ENCODE data around the gene RUNDC1.

The RUNDC1 gene

DNA sequence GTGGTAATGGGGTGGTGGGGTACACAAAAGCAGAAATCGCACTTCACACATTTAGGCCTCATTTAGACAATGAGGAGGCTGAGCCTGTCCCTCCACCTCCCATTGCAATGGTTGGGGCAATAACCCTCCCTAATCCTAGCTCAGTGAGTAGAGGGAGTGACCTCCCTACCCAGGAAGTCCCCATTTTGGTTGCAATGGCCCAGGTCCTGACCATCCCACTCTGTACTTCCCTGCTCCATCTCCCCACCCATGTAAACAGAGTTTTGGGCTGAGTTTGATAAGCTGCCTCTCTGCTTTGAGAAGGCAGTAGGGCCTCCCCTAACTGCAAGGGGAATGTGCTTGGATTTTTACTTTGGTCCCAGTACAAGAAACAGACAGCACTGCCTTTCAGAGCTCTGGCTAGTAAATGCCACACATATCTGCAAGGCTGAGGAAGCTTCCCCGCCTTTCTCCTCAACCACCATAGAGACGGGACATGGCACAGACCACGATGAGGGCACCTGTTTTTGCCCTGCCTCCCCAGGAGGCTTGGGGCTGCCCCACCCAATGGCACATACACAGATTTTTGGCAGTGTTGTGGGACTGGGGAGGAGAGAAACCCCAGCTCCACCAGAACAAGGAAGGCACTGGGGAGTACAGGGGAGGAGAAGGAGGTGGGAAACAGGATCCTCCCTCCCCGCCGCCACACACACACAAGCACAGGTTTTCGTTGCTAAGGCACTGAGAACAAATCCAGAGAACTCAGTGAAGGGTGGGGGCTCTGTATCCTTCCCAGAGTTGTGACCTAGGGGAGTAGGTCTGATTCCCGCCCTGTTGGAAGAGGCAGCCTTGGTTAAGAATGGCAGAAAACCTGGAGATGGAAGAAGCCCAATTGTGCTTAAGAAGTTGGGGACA is 34.5 kb downstream of the RUNDC1 start:
- DNase-seq = no peak
- in situ Hi-C loops (cut with HindIII; ENCODE audit: low pct_ligation_motif_present, low pct_unique_long_range_greater_than_20kb, low sequenced_read_pairs) = no loop called here

DNA sequence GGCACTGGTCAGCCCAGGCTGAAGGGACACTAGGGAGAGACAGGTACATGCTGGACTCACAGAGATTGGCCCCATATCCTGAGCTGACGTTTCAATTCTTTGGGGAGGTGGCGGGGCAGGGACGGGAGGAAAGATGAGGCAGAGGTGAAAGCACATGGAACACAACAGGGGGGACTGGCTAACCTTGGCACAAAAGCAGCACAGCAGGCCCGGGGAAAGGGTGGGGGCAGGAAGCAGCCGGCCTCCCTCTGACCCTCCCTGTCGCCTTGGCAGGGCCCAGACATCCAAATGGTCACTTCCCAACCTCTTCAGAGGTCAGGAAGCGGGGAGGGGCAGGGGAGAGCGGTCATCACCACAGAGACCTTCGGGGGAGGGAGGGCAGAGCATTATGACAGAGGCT is 35.2 kb downstream of the RUNDC1 start:
- in situ Hi-C loops (cut with HindIII; ENCODE audit: low pct_ligation_motif_present, low pct_unique_long_range_greater_than_20kb, low sequenced_read_pairs) = no loop called here
- DNase-seq = no peak

DNA sequence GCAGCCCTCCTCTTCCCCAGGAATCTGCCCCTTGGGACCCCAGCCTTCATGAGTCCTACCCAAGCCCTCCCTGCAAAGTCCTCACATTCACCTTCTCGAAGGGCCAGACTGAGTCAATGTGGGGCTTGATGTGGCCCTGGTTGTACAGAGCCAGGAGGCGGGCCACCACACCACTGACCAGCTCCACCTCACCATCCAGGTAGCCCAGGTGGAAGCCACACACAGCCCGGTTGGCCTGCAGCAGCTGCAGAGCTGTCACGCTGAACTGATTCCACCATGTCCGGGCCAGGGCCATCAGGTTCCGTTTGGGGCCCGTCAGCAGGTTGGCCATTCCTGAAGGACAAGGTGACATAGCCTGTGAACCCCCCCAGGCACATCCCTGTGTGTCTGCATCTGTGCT is 35.9 kb downstream of the RUNDC1 start:
- DNase-seq = no peak
- in situ Hi-C loops (cut with HindIII; ENCODE audit: low pct_ligation_motif_present, low pct_unique_long_range_greater_than_20kb, low sequenced_read_pairs) = no loop called here

DNA sequence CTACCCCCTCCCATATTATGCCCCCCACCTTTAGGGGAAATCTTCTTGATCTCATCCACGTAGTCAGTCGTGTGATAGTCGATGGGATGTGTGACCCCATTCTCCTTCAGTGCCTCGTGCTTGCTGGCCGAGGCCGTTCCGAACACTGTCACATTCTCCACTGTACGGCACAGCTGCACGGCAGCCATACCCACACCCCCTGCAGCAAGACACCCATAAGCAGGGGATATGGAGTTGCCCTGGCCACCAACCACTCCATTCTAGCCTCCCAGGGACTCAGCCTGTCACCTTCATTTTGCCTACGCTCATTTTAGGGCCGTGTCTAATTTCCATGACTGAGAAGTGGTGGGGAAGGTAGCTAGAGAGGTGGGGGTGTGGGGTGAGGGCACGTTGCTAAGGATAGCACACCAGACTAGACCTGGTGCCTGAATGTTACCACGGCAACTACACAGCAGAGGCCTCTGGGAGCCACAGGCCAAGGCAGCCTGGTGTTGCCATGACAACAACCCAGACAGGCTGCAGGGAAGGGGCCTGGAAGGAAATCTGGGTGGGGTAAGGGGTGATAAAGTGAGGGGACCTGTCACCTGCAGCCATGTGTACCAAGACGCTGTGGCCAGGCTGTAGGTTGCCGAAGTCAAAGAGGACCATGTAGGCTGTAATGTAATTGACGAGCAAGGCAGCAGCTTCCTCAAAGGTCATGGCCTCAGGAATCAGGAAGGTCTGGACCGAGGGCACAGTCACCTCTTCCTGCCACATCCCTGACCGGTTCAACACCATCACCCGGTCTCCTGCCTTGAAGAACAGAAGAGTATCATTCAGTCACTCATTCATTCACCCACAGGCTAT is 37.9 kb downstream of the RUNDC1 start:
- in situ Hi-C loops (cut with HindIII; ENCODE audit: low pct_ligation_motif_present, low pct_unique_long_range_greater_than_20kb, low sequenced_read_pairs) = no loop called here
- DNase-seq = no peak

DNA sequence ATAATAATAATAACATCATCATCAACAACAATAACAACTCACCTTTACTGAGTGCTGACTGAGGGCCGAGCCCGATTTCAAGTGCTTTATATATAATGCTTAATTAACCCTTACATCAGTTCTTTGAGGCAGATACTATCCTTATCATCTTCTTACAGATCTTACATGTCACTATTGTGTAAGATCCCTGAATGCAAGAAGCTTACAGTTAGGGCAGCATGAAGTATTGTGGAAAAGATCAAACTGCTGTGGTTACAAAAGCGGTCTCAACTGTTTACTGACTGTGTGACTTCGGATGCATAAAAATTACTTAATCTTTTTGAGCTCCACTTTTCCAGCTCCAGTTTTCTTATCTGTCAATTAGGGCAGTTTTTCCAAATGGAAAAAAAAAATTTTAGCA is 38.6 kb downstream of the RUNDC1 start:
- no peak for DNase-seq
- in situ Hi-C loops (cut with HindIII; ENCODE audit: low pct_ligation_motif_present, low pct_unique_long_range_greater_than_20kb, low sequenced_read_pairs) = no loop called here

DNA sequence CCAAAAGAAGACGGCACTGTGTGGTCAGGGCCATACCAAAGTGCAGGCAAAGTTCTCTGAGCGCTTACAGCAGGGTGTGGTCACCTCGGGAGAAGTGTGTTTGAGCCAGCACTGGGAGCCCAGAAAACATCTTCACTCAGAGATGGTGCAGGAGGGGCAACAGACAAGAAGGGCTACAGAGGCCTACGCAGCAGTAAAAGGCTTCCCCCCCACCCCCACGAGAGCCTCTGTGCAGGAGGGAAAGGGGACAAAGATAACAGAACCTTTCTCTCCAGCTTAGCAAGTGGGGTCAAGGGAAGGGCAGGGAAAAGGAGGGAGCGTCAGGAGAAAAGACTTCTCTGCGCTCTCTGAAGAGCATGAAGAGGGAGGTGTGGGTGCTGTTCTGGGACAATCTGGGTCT is 39.1 kb downstream of the RUNDC1 start:
- no peak for DNase-seq
- in situ Hi-C loops (cut with HindIII; ENCODE audit: low pct_ligation_motif_present, low pct_unique_long_range_greater_than_20kb, low sequenced_read_pairs) = no loop called here

DNA sequence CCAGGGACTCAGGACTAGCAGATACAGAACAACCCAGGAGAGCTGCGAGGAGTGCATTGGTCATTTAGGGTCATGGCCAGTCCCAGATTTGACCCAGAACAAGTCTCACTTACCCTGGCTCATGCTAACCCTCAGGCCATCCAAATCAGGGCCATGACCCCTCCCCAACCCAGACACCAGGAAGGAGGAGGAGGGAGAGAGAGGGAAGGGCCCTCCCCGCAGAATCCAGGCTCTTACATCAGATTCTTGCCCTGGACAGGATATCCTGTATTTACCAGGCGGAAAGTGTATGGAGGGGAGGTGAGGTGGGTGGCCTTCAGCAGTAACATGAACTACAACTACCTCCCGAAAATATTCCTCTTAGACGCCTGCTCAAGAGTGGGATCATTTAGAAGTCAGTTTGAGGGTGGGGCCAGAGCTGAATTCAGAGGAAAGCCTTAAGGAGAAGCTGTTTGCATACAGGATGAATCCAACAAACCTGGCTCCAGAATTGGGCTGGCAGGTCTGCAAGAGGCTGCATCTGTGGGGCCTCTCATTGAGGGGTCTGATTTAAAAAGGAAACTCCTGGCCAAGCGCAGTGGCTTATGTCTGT is 39.8 kb downstream of the RUNDC1 start:
- no peak for DNase-seq
- in situ Hi-C loops (cut with HindIII; ENCODE audit: low pct_ligation_motif_present, low pct_unique_long_range_greater_than_20kb, low sequenced_read_pairs) = no loop called here

DNA sequence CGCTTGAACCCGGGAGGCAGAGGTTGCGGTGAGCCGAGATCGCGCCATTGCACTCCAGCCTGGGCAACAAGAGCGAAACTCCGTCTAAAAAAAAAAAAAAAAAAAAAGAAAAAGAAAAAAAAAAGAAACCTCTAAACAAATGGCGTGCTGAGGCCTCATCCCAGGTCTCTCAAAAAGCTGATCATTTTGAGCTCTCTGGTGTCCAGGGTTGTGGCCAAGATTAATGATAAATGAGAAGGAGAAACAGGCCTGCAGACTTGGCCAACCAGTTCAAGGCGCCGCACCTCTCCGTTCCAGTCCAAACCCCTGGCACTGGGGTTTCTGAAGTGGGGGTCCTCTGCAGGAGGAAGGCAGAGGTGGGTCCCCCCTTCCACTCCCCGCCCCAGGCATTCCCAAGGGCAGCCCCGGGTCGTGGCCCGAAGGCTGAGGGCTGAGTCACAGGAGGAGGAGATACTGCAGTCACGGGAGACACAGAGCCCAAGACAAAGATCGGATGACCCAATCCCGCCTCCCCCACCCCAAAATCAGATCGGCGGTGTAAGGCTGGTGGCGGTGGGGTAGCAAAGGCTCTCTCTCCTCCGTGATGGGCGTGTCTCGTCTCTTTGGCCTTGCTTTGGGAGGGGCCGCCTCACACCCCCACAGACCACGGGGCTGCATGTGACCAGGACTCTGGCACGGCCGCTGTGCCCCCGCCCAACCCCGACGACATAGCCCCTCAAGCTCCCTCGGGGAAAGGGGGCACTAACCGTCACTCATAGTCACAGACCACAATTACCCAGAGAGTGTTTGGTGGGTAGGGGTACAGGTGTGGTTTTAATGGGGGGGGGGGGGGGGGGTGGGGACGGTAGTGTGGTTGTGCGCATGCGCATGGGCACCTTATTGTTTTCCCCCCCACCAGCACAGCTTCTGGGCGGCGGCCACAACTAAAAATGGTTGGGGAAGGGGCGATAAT is 40.7 kb downstream of the RUNDC1 start:
- in situ Hi-C loops (cut with HindIII; ENCODE audit: low pct_ligation_motif_present, low pct_unique_long_range_greater_than_20kb, low sequenced_read_pairs) = no loop called here

DNA sequence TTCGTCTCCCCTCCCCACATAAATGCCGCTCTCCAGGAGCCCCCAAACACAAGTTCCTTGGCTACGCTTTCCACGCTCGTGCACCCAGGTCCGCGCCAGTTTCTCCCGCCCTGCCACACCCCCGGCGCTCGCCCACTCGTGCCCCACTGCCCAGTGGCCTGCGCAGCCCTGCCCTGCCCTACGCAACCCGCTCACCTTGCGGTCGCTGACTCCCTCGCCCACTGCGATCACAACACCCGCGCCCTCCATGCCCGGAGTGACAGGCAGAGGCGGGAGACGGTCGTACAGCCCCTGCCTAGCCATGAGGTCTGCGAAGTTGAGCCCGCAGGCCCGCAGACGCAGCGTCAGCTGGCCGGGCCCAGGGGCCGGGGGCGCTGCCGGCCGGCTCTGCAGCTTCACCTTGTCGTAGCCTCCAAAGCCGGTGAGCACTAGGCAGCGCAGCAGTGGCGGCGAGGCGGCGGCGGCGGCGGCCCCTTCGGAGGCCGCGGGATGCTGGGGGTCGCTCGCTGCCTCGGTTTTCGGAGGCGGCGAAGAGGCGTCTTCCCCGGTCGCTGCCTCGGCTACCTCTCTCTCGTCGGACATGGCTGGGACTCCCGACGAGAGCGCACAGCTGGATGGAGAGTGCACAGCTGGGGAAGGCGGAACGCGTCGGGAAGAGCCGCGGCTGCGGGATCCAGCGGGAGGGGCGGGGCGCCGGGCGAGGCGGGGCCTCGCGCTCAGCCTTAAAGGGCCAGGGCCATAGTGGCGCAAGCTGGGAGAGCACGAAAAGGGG is 41.6 kb downstream of the RUNDC1 start, which contains the start of gene VAT1:
Gene VAT1 (minus strand): TSS at position 645 of the 772 bp plus-strand sequence. CDS start 63 bp downstream, at position 582.
- peak; percentile 84 for DNase-seq
- in situ Hi-C loops (cut with HindIII; ENCODE audit: low pct_ligation_motif_present, low pct_unique_long_range_greater_than_20kb, low sequenced_read_pairs) = no loop called here

More for the DNA sequence above, 40.7 kb downstream of the RUNDC1 start:
- DNase-seq = peak; percentile 90

DNA sequence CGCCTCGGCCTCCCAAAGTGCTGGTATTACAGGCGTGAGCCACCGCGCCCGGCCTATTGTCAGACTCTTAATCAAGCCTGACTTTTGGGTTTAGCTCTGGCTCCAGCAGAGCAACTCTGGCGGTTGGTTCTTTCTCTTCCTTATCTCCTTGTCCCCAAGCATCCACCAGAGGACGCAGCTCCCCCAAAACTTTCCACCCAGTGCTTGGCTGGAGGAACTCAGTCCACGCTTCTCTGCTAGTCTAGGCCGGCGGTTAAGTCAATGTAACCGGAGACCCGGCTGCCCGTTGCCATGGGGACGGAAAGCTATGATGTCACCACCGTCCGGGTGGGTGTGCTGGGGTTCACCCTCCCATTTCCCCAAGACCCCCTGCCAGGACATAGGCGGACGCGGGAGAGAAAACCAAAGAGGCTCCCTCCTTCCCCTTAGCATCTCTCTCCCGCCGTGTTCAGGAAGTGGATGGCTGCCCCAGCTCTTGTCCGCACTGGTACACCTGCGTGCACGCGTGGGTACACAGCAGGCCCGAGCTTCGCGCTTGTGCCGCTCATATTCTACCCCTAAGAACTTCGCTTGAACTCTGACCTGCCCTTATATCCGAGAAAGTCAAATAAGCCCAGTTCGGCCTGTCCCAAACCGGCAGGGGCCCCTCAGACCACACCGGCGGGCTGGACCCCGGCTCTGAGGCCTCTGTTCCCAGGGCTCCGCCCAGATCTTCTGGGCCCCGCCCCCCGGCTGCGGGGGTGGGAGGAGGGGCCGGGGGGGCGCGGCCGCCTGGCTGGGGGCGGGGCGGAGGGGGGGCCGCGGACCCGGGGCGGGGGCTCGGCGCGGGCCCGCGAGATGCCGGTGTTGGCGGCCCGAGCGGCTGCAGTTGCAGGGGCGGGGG is 44.3 kb downstream of the RUNDC1 start, which contains the start of gene RND2:
Gene RND2 (plus strand): TSS at position 825 of the 883 bp plus-strand sequence. CDS start 117 bp downstream, outside the sequence.
- in situ Hi-C loops (cut with HindIII; ENCODE audit: low pct_ligation_motif_present, low pct_unique_long_range_greater_than_20kb, low sequenced_read_pairs) = no loop called here

DNA sequence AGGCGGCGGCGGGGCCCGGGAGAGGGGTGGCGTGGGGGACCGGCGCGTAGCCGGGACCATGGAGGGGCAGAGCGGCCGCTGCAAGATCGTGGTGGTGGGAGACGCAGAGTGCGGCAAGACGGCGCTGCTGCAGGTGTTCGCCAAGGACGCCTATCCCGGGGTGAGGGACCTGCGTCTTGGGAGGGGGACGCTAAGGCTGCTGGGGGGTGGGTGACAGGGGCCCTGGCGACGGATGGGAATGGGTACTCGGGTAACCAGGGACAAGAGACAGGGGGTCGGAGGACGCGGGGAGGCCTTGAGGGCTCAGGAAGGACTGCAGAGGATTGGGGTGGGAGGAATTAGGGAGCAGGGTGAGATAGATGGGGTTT is 44.9 kb downstream of the RUNDC1 start:
- DNase-seq = no peak
- in situ Hi-C loops (cut with HindIII; ENCODE audit: low pct_ligation_motif_present, low pct_unique_long_range_greater_than_20kb, low sequenced_read_pairs) = no loop called here

More for the DNA sequence above, 44.3 kb downstream of the RUNDC1 start, which contains the start of gene RND2:
- DNase-seq = peak; percentile 97

DNA sequence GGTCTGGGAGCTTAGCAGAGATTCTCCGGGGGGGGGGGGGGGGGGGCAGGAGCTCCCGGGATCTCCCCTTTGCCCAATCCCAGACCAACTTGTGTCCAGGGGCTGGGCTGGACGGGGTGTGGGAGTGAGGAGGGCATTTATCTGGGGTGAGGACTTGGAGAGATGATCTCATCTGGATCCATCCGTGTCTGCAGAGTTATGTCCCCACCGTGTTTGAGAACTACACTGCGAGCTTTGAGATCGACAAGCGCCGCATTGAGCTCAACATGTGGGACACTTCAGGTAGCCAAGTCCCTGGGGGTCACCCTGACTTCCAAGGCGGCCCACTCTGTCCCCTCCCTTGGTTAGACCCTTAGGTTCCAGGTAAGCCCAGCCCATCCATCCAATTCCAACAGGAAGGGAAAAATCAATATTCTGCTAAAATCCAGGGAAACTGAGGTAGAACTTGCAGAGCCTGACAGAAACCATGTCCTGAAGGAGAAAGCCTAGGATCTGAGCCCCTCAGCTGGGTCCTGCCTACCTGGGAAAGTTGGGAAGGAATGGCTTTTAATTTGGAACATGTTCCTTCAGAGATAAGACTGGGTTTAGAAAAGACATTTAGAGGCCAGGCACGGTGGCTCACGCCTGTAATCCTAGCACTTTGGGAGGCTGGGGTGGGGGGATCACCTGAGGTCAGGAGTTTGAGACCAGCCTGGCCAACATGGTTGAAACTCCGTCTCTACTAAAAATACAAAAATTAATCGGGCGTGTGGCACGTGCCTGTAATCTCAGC is 45.6 kb downstream of the RUNDC1 start:
- in situ Hi-C loops (cut with HindIII; ENCODE audit: low pct_ligation_motif_present, low pct_unique_long_range_greater_than_20kb, low sequenced_read_pairs) = no loop called here
- DNase-seq = no peak

DNA sequence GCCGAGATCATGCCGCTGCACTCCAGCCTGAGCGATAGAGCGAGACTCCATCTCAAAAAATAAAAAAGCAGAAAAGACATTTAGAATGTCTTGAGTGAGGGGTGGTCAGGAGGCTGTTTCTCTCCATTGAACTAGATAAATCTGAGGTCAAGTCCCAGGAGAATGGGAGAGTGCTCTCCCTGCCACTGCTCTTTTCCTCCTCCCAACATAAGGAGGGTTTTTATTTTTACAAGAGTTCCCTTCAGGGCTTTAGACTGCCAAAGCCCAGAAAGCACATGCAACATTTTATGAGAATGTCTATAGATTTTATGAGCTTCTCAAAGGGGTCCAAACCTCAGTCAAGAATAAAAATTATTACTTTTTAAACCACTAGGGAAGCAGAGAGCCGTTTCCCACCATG is 46.2 kb downstream of the RUNDC1 start:
- in situ Hi-C loops (cut with HindIII; ENCODE audit: low pct_ligation_motif_present, low pct_unique_long_range_greater_than_20kb, low sequenced_read_pairs) = no loop called here
- DNase-seq = no peak

DNA sequence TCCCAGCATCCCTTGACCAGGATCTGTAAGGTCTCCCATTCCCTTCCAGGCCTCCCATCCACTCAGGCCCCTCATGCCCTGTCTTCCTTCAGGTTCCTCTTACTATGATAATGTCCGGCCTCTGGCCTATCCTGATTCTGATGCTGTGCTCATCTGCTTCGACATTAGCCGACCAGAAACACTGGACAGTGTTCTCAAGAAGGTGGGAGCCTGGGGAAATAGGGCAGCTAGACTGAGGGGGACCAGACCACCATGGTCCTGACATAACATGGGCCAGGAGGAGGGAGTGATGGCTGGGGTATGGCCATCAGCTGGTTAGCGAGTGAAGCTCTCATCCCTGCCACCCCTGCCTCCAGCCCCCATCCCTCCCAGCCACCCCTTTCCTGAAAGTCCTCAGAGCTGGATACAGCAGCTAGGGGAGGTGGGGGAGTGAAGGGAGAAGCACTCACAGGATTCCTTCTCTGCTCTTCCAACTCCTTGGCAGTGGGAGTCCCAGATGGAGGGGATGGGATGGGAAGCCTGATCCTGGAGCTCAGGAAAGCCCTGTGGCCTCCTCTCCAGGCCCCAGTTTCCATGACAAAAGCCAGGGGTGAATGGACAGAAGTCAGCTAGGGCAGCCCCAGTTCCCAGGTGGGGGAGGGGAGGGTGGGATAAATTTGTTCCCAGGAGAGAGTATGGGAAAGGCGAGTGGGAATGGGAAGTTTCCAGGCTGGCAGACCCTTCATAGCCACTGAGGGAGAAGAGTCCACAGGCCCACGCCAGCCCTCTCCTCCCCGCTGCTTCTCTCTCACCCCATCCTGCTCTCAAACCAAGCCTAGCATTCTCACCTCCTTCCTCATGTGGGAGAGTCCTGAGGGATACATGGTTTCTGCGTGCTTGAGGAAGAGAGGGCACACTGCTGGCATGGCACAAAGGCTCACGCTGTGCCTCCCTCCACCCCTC is 47.0 kb downstream of the RUNDC1 start:
- DNase-seq = no peak
- in situ Hi-C loops (cut with HindIII; ENCODE audit: low pct_ligation_motif_present, low pct_unique_long_range_greater_than_20kb, low sequenced_read_pairs) = no loop called here
